Fibroblast of skin of left biceps (primary cell): ENCODE measurements around the gene GMIP.

ENCODE experiments used
- DNase-seq, 2 experiments: peaks; one replicate each; pipeline ENCODE4 v3.0.0-alpha.2; 2013; ENCODE audit warnings: low read depth in 2 of 2

GMIP gene

GRCh38 chr19:19657397-19657783, 13.9 kb upstream of the GMIP start:
- DNase-seq, result no peak

GRCh38 chr19:19656451-19657396, 13.3 kb upstream of the GMIP start:
- no peak for DNase-seq

DNA sequence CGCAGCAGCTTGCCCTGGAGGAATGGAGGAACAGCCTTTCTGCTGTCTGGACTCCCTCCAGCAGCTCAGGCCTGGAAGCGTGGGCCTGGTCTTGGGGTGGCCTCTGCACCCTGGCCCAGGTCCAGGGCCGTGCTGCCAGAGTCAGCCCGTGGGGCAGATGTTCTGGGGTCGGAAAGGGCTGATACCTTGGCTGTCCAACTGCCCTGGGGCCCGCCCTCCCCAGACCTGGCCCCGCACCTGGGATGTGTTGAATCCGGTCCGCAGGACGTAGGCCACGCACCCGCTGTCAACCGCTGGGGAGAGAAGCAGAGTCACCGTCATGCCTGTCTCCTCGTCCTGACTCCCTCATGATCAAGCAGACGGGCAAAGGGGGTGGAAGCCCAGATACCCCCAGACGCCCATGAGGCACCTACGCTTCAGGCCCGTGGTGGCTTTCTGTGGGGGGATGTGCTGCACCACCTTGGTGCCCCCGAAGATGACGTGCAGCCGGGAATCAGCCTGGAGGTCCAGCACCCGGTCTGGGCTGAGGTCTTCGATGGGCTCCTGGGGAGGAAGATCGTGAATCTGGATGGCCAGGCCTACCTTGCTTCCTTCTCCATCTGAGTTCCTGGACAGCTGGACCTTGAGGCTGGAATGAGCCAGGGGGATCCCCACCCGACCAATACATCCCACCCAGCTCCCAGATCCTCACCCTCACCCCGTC, 12.3 kb upstream of the GMIP start:
- no peak for DNase-seq

DNA sequence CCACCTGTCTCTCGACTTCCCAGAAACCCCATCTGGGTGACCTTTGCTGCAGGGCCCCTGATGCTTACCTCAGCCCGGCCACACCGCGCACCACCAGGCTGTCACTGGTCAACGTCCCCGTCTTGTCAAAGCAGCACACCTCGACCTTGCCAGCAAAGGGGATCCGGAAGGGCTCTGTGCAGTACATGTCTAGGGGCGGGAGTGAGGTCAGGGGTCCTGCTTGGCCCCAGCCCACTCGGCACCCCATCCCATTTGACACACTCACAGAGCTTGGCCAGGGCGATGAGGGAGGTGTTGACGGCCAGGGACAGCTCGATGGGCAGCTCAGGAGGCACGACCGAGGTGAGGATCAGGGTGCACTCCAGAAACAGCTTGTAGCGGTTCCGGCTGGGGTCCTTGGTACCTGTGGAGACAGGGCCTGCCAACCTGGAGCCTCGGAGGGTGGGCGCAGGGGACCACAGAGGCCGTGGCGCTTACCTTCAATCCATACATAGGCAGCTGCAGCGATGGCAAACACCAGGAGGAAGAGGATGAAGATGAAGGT, 11.7 kb upstream of the GMIP start:
- DNase-seq, result no peak

DNA sequence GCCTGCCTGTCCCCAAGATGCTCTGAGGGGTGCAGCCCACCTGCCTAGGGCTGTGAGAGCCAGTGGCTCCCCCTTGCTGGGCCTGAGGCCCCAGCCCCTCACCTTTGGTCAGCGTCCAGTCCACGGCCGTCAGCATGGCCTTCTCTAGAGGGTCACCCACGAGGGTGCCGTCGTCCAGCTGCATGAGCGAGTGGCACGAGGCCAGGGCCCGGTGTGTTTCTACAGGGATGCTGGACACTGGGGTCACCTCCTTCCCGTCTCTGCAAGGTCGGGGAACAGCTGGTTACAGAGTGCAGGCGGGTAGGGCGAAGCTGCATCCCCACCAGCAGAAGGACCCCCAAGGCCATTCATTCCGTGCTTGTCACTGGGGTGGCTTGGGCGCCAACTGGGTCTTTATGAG, 11.0 kb upstream of the GMIP start:
- DNase-seq, result no peak

GRCh38 chr19:19653597-19654147, 10.2 kb upstream of the GMIP start:
- no peak for DNase-seq

DNA sequence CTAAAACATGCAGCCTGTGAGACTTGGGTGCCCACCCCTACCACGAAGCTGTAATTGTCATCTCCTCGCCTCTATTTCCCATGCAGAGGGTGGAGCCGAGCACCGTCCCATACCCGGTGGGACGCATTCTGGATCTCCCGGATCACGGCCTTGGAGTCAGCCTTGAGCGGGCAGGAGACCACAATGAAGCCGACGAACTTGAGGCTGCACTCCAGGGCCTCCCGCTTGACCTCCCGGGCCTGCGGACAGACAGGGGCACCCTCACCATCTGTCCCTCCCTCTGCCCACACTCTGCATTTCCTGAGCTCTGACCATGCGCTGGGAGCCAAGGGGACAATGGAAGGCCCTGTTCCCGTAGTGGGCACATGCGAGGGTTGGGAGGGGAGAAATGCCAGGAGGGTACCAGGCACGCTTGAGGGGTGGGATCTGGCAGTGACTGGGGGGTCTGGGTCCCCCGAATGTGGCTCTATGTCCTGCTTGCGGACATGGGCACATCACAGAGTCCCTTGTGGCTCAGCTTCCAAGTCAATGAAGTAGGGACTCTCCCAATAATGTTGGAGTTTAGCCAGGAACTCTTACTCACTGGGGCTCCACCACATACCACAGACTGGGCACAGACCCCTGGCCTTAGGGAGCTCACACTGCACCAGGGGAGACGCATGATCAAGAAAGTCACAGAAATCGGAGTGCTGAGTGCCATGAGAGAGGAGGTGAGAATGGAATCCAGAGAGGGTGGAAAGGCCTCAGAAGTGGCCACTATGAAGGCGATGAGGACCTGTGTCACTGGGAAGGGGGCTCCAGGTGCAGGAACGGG, 9.2 kb upstream of the GMIP start:
- DNase-seq, result no peak

GRCh38 chr19:19651076-19651475, 7.6 kb upstream of the GMIP start:
- no peak for DNase-seq

GRCh38 chr19:19650331-19650730, 6.9 kb upstream of the GMIP start:
- no peak for DNase-seq

GRCh38 chr19:19649580-19649995, 6.1 kb upstream of the GMIP start:
- DNase-seq, result no peak

GRCh38 chr19:19649155-19649554, 5.7 kb upstream of the GMIP start:
- no peak for DNase-seq

GRCh38 chr19:19647037-19647835, 3.8 kb upstream of the GMIP start:
- DNase-seq, result no peak

- DNase-seq, result no peak
Observed at GRCh38 chr19:19645233-19645870, 1.9 kb upstream of the GMIP start.

- no peak for DNase-seq
Observed at GRCh38 chr19:19644054-19644388, 564 bp upstream of the GMIP start.

DNA sequence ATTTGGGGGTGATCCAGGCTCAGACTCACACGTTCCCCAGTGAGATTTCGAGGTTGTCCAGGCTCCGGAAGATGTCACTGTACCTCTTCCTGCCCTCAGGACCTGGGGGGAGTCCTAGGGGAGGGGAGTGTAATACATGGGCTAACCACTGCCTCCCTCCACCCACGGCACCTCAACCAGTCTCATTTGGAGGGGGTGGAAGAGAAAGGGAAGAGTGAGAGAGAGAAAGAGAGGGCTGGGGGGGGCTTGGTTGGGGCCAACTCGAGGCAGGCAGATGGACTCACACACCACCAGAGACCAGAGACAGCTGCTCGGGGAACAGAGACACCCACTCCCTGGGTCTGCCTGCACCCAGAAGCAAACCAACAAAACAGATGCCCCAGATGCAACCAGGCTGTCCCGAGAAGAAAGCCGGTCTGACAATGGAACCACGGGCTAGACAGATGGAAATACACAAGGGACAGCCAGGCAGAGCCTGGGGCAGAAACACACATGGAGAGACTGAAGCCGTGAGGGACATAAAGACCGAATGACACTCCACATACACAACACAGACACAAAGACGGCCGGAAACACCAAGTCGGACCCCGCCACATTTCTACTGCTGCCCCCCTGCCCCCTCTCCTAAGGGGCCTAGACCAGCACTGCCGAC, 825 bp downstream of the GMIP start:
- DNase-seq, result no peak

DNA sequence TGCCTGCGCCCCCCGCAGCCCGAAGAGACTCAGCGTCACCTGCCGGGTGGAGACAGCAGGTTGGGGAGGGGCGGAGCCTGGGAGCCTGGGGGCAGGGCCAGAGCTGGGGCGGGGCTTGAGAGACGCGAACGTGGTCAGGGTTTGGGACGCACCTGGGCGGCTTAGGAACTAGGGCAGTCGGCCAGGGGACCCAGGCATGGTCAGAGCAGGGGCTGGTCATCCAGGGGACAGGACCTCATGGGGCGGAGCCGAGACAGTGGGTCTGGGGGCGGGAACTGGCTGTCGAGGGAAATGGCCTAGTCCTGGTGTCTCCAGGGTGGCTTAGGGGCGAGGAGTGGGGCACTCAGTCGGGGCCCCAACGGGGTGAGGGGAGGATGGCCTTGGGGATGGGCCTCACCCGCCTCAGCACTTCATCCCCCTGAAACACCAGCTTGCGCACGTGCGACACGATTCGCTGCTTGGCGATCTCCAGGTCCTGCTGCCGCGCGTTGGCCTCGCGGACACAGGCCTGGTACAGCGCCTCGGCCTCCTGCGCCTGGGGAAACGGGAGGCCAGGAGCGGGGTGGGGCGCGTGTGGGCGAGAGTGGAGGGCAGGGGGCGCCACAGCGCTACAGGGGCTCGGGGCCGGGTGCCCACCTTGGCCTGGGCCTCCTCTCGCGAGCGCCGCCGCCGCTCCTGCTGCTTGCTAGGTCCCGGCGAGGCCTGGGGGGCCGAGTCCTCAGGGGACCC, 5.8 kb downstream of the GMIP start:
- DNase-seq, result no peak

DNA sequence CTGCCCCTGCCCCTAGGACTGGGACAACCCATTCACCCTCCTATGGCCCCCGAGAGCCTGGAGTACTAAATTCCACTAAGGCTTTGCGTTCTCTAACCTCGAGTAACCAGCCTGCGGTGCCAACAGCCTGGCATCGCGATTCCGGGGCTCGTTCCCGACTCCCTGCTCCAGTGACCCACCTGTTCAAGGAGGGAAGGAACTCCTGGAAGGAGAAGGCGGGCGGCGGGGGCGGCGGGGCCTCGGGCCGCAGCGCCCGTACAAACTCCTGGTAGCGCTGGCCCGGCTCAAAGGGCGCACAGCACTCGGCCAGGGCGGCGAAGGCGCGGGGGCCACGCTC, 6.3 kb downstream of the GMIP start:
- no peak for DNase-seq

- no peak for DNase-seq
Observed at GRCh38 chr19:19636573-19637185, 6.8 kb downstream of the GMIP start.

GRCh38 chr19:19635313-19635702, 8.1 kb downstream of the GMIP start:
- DNase-seq, result no peak
